Astrocyte (in vitro differentiated cells and primary cell): ENCODE data around the gene NCK2.

Source experiments
- CTCF ChIP-seq: IDR thresholded peaks from 2 replicates; pipeline ENCODE4 v1.5.1; 2011; ENCODE audit warnings: low read depth, mild to moderate bottlenecking, inconsistent platforms, low read length, moderate library complexity; ENCODE audit not compliant: insufficient read depth
- EZH2 ChIP-seq: IDR thresholded peaks from 2 replicates; pipeline ENCODE4 v1.6.1; 2012; ENCODE audit warnings: mild to moderate bottlenecking, low read length, inconsistent platforms; ENCODE audit not compliant: insufficient read depth

DNA sequence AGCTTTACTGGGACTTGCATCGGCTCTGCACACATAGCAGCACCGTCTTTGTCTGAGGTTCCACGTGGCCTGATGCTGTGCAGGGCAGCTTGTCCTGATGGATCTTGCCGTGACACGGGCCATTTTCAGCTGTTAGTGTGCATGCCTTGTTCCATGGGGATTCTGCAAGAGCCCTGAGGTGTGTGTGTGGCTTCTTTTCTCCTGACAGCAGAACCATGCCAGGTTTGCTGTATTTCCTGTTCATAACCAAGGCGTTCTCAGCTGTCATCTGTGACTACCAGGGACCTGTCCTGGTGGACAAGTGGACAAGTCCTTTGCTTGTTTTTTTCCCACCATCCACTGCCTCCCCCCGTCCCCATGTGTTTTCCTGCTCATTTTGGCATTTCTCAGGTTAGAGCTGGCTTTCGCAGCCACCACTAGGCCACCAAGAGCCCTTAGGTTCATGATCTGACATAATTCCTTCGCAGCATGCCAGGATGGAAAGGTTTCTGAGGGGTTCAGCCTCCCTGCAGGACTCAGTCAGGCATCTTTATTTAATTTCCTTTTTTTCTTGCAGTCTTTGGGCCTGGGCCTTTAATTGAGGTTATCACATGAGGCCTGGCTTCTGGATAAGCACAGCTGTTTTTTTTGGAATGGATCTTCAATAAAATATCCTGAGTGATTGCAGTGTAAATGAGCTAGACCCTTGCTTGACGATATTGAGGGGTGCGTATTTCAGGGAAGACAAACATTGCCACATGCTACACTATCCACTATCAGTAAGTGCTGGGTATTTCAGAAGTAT is 139.4 kb downstream of the NCK2 start:
- no peak for TF ChIP-seq CTCF
- TF ChIP-seq EZH2 = no peak
